GM20431 (cell line): ENCODE data around the gene TOX4.

Source experiments
- in situ Hi-C: fragments of 300-500 bp; cut with MseI, MboI; formaldehyde crosslinking; loops from one replicate; pipeline ENCODE4 v1.15.0; 2020; ENCODE audit warnings: low sequenced_read_pairs; ENCODE audit not compliant: unreplicated experiment

Gene TOX4

DNA sequence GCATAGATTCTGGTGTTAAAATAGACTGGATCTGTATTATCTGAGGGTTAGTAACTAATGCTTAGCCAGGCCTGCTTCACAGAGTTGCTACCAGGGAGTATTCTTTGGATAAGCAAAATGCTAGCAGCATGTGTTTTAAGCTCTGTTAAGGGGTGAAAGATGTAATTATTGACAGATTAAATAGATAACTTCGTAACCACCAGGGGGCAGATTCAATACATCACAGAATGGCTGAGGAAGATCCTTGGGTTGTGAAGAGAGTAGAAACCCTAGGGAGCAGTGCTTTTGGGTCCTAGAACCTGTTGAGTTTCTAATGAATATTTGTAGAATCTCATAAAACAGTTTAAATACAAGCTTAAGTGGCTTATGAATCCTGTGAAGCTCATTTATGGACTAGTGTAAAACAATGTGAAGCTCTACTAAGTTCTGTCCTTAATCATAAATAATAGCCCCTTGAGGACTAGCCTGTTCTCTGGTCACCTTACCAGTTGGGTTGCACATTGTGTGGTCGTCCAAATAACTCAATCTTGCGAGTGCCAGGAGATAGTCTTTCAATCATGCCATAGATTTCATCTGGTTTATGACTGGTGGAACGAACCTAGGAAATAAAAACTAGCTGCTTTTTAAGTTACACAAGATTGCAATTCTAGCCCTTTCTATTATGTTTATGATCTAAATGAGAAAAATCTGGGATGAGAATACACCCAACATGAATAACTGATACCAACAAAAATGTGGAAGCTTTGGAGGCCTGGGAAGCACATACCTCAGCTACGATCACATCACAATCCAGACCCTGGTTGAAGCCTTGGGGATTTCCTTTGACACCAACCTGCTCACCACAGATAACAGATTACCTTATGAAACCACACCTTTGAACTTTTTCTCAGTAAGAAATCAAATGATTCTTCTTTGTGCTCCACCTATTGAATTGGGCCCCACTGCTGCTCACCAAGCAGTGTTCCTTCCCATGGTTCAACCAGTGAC, 21.8 kb downstream of the TOX4 start:
- in situ Hi-C loops = no loop called here

DNA sequence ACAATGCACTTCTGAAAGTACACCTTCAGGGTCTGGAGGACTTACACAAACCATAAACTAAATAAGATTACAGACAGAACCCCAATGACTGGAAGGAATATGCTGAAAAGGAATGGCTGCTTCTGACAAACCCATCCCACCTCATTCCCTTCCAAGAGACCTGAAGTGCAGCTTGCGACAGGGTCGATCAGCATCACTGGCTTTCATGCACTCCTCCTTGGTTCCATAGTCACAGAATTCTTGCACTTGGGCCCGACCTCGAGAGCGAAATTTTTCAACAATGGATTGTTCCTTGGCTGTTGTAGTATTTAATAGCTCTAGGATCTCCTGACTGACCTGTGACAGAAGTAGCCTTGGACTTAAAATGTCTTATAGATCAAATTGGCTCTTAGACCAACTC, 24.6 kb downstream of the TOX4 start:
- in situ Hi-C loops = no loop called here

DNA sequence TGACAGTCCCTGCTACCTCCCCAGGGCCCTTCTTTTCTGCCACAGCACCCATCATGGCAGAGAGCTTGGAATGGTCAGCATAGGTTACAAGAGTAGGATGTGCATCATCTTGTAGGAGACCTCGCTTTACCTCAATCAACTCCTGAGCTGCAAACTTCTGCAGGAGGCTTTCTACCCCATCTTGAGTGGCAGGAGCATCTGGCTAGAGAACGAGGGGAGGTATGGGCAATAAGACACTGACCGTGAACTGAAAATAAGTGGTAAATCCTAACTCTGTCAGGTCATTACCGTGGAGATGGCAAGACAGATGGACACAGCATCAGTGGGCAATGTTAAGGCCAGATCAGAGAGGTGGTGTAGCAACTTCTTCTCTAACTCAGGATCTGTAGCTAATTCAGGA, 26.4 kb downstream of the TOX4 start:
- in situ Hi-C loops = no loop called here

DNA sequence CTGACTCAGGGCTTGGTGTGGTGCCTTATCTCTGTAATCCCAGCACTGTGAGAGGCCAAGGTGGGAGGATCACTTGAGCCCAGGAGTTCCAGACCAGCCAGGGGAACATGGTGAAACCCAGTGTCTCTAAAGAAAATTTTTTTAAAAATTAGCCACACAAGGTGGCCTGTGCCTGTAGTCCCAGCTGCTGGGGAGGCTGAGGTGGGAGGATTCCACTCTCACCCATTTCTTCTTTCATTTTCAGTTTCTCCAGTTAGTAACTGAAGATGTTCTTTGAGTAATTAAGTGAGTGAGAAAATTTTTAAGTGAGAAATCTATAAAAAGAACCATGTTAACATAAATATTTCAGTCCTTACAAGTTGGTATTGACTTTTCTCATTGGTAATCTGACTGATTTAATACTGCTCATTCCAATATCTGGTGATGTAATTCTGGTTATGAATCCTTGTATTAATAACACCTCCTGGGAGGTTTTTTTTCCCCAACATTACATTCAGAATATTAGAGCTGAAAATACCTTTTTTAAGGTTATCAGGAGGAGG, 28.1 kb downstream of the TOX4 start:
- in situ Hi-C loops = no loop called here

DNA sequence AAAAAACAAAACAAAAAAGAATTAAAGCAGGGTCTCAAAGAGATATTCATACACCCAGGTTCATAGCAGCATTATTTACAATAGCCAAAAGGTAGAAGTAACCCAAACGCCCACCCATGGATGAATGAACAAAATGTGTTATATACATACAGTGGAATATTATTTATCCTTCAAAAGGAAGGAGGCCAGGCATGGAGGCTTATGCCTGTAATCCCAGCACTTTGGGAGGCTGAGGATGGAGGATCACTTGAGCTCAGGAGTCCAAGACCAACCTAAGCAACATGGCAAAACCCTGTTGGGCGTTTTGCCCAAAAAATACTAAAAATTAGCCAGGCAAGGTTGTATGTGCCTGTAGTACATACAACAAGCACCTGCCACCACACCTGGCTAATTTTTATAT, 29.6 kb downstream of the TOX4 start:
- in situ Hi-C loops = no loop called here

DNA sequence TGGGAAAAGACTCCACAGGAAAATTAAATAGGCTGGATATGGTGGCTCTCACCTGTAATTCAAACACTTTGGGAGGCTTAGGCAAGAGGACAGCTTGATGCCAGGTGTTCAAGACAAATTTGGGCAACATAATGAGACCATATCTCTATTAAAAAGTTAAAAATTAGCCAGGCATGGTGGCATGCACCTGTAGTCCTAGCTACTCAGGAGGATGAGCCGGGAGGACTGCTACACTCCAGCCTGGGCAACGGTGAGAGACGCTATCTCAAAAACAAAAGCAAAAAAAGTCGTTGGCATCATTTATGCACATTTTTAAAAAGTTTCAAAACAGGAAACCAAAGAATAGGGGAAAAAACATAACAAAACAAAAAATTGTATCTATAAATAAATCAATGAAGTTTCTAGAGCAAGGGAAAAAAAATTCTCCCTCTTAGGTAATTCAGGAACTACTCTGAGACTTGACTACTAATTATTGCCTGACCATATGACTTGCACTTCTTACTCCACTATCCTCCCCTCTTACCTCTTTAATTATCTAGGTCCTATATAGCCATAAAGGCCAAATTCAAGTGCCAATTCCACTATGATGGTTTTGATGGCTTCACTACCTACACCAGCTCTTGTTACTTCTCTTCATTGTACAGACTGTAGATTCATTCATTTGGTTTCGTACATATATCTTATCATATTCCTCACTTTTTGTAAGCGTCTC, 32.6 kb downstream of the TOX4 start:
- in situ Hi-C loops = no loop called here

DNA sequence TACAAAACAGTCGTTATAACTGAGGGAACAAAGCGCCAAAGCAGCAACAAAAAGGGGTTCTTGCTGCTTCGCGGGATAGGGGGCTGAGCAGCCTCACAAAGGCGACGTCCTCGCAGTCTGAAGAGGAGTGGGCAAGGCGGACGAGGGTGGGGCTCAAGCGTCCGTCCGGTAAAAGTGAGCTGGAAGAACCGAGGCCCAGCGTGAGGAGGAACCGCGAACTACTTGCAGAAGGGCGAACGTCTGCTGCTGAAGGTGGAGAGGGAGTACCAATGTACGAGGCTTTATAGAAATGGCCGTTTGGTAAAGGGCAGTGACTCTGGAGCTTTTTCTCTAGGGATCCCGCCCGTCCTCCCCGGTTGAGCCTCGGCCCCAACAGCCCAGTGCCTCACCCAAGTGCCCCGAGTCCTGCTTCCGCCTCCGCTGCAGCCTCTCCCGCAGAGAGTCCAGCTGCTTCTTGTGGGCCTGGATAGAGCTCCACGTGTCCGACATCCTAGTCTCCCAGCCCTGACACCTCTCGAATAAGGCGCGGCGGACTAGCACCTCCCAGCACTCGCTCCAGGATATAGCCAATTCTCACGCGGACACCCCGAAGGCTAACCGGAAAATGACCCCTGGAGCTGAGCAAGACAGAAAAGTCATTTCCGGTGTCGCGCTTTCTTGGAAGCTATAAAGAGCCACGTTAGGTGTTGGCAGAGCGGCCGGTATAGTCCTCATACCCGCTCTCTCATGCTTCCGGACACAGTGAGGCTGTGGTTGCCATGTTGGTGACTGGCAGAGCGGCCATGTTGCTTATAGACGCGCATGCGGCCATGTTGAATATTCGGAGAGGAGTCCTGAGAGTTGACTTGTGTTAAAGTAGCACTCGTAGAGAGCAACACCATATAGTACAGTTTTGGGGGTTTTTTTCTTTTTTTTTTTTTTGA, 34.0 kb downstream of the TOX4 start, which contains the start of gene METTL3:
TSS of gene METTL3 (minus strand) at position 606 of the 923 bp plus-strand sequence. CDS start at position 489, 117 bp downstream.
- in situ Hi-C loops = no loop called here

DNA sequence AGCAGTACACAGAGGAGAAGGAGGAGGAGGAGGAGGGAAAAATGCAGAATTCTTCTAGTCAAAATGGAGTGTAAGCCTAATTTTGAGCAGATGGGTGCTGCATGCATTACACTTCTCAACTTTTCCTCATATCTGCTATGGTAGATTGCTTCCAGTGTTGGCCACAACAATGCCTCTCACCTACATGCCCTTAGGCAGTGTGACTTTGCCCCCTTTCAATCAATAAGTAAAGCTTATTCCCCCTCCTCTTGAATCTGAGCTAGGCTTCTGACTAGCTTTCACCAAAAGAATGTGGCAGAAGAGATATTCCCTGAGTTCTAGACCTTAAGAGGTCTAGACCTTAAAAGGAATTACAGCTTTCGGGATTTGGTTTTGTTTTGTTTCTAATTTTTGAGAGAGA, 37.3 kb downstream of the TOX4 start:
- in situ Hi-C loops = no loop called here

DNA sequence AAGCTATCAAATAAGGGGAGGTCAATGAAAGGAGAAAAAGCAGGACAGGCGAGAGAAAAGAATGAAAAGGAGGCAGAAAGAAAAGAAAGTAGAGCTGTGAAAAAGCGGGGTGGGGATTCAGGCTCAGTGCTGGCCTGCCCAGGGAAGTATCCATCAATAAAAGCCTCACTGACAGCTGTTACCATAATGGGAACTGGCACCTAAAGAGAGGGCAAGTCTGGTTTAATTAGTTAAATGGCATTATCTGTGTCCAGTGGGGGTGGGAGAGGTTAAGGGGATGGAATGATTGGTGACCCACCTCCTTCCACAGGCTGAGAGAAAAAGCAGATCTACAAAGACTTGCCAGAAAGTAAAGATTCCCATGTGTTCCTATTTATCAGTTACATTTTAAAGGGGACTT, 41.7 kb downstream of the TOX4 start:
- in situ Hi-C loops = no loop called here

DNA sequence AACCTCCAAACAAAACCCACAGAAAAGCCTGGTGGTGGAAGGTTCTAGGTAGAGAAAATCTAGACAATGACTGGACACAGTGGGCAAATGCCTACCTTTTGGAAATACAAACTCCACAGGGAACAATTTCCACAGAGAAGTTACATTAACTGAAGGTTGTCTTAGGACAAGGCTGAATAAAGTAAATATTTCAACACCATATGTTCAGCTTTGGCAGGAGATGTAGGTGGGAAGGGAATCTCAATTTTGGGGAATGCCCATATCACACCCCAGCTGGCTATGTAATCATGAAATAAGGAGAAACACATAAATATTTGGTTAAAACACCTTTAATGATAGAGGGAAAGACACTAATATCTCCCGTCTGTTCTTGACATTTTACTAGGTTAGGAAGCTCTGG, 43.8 kb downstream of the TOX4 start:
- in situ Hi-C loops = no loop called here

DNA sequence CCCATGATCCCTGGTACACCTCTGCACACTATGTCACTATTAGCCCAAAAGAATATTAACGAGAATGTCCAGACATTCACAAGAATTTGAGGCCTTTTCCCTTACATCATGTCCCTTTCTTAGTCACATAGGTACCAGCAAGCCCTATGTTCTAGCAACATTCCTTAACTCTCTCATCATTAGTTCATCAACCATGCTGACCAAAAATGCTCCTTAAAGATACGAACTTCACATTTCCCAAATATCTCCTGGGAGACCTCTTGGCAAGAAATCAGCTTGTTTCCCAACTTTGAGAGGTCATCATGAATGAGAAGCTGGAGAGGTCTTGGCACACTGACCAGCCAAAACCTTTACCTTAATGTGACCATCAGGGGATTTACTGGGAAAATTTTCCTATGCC, 44.5 kb downstream of the TOX4 start:
- in situ Hi-C loops = no loop called here

DNA sequence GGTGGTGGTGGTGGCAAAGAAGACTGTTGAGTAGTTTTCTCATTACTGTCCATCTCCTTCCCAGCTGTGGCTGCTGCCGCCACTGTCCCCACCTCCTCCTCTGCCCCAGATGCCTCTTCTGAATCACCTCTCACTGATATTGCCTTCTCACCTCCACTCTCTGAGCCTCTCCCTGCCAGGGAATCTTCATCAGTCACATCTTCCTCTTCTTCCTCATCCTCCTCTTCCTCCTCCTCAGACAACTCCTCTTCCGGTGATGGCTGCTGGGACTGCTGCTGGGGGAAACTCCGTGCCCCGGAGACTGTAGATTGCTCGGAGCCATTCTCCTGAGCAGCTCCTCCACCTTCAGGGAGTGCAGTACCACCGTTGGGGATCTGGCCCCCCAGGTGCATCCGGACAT, 46.2 kb downstream of the TOX4 start:
- in situ Hi-C loops = no loop called here

DNA sequence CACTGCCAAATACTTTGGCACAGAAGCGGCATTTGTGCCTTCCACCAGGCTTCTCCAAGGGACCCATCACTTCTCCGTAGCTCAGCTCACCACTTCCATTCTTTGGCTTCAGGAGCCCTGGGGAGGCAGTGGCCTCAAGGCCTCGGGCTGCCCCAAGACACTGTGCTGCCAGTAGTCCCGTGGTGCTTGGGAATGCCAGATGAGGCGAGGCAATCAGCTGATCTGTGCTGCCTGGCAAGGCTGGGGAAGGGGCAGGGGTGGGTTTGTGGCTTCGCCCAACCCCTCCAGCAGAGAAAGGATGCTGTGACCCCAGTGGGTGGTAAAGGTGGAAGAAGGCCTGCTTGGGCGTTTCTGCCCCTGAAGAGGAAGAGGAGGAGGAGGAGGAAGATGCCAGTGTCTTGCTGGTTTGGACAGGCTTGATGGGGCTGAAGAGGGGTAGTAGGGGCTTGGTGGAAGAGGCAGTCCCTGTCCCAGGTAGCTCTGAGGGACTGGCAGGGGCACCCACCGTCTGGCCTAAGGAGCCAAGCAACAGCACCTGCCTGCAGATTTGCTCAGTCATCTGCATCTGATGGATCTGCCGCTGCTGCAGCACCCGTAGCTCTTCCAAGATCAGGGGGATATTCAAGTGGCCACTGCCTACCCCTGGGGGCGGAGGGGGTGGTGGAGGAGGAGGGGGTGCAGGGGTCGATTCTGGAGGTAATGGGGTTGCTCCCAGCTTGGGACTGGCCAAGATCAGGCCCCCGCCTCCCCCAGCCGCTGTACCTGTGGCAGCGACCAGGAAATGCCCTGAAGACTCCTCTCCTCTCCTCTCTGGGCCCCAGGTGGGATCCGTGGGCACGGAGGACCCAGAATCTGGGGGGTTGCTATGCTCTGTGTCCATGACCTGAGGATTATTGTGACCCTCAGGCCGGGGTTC, 47.8 kb downstream of the TOX4 start:
- in situ Hi-C loops = no loop called here

DNA sequence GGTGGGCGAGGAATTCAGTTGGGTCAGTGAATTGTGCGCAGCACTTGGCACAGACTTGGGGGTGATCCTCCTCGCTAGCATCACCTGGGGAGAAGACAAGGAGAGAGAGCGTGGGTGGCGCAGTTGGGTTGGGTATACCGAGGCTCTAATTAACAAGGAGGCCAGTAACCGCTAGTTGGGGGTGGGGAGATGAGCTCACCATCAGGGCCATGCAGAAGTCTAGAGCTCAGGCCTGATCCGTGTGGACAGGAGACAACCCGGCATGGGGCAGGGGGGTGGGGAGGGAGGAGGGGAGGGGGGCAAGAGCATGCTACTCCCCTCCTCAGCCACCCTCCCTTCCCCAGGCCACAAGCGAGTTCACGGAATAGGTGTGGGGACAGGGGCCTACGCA, 48.6 kb downstream of the TOX4 start:
- in situ Hi-C loops = no loop called here

DNA sequence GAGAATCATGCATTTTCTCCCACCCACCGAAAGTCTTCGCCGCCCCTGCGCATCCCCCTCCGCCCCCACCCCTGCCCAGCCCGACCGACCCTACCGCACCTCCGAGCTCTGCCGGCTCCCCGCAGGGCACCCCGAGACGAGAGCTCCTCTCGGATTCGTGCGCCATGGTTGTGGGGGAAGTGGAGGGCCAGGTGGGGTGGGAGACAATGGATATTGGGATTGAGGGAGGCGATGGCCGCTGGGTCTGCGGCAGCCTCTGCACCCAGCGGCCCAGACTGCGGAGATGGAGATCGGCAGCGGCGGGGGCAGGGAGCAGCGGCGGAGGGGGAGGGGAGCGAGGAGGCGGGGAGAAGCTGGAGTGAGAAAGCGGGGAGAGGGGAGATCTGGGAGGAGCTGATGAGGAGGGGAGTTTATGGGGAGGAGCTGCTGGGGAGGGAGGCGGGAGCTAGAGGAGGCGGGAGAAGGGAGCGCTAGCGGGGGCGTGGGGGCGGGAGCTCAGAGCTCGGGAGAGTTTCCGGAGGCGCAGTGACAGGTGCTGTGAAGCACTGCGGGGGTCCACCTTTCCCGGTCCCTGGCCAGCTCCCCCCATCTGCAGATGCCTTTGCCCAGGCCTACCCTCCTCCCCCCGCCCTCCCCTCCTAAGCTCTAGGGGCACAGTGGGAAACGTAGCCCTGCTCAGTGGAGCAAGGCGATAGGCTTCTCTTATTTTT, 49.1 kb downstream of the TOX4 start, which contains the start of gene SALL2:
TSS of gene SALL2 (minus strand) at position 385 of the 710 bp plus-strand sequence. CDS start at position 166, 219 bp downstream.
- in situ Hi-C loops = no loop called here

DNA sequence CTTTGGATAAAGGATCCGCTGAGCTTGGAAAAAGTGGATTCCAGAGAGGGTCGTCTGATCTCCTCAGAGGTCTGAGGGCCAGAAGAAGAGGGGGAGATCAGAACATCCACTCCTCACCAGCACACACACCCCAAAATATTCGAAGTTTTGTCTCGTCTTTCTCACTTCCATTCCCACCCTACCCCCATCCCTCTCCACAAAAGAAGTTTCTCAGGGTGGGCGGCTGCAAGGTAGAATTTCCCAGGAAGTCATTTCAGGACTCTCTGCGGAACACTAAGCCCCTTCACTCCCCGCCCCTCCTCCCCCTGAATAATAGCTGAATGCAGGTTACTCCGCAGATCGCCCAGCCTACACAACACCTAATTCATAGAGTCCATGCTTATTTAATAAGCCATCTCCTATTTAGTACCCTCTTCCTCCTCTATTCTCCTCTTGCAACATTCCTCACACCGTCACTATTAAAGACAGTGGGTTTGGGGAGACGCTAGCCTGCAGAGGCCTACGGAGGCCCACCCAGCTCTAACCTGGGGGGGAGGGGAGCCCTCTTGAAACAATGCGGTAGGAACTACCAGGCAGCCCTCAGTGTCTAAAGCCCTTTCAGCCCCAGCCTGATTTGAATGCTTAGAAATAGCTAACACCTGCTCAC, 49.8 kb downstream of the TOX4 start:
- in situ Hi-C loops = no loop called here

DNA sequence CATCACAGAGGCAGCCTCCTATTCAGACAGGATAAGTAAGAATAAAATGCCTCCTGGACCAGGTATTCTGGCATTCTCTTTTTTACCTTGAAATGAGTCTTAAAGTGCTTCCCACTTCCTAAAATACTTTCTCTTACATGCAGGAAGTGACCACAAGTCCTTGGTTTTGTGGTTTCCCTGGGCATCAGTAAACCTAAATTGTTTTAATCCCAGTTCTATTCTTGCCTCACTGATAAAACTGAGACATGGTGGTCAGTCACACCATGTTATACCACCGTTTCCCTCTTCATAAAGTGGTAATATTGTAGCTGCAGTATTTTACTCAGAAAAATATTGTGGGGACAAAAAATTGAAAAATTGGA, 50.3 kb downstream of the TOX4 start:
- in situ Hi-C loops = no loop called here
